Cardiac septum (tissue), 1 donor: ENCODE results near the gene ETHE1. TPM values are rescaled to one million over a fixed set of nuclear protein-coding genes. Genes with fewer than 3 reads are reported as not detected.

Experiments
- DNase-seq: peaks from one replicate; pipeline ENCODE4 v3.0.0-alpha.2; 2020; ENCODE audit warnings: low spot score
- intact Hi-C: fragments of 100-400 bp; cut with DNase I; formaldehyde crosslinking; loops from one replicate; pipeline ENCODE4 v1.14.0; 2022
- long read RNA-seq: library from polyadenylated mRNA; unstranded; transcript quantifications from one replicate; pipeline ENCODE4 v2.0.0, GENCODE V29; 2021
- total RNA-seq: library from RNA; stranded (reverse); fragmentation: NEBNext Ultra II Directional; extraction: Animal tissue kit (Norgen Biotek cat#: 25700); gene quantifications from one replicate; pipeline ENCODE4 v1.2.1, GENCODE V29; 2021
- donor health status: DM: no; HTN: no; CAD: no.

The ETHE1 gene
- total RNA-seq, result 12.2 TPM
- long read RNA-seq, transcript ETHE1-201 (7 exons, 963 nt), result major isoform, 10 of 15 reads
- long read RNA-seq, partial matches to known transcripts, result 0 of 15 reads
- long read RNA-seq, other reads (novel, unspliced or antisense), result 4 of 15 reads

- DNase-seq, result peak; percentile 92
- intact Hi-C loops, result no loop called here
Measured at GRCh38 chr19:43526884-43527859, at the start of gene ETHE1. ETHE1 (minus strand) TSS chr19:43527201; CDS start chr19:43527177, 24 bp downstream.

- no peak for DNase-seq
- intact Hi-C loops, result loop anchor here (1.0 kb wide), 1 partner anchor 20 kb away; the partner anchor contains the start of genes IRGQ and ZNF576
Measured at GRCh38 chr19:43575955-43576878, 49.2 kb upstream of the ETHE1 start.

GRCh38 chr19:43575156-43575950, 48.4 kb upstream of the ETHE1 start, which contains the start of the genes PINLYP and XRCC1:
PINLYP (plus strand) TSS chr19:43575801; CDS start chr19:43577192, 1,391 bp downstream.
XRCC1 (minus strand) TSS chr19:43575527; CDS start chr19:43575458, 69 bp downstream.
- intact Hi-C loops, result loop anchor here (1.0 kb wide), 1 partner anchor 21 kb away; the partner anchor contains the start of genes IRGQ and ZNF576

GRCh38 chr19:43574424-43575155, 47.6 kb upstream of the ETHE1 start:
- no peak for DNase-seq
- intact Hi-C loops, result loop anchor here (1.0 kb wide), 1 partner anchor 22 kb away; the partner anchor contains the start of genes IRGQ and ZNF576

More at GRCh38 chr19:43575156-43575950, 48.4 kb upstream of the ETHE1 start, which contains the start of the genes PINLYP and XRCC1:
- peak; percentile 98 for DNase-seq

GRCh38 chr19:43572171-43572588, 45.2 kb upstream of the ETHE1 start:
- DNase-seq, result no peak
- intact Hi-C loops, result no loop called here

- intact Hi-C loops, result no loop called here
- DNase-seq, result no peak
Measured at GRCh38 chr19:43570174-43570791, 43.3 kb upstream of the ETHE1 start.

- intact Hi-C loops, result no loop called here
- no peak for DNase-seq
Measured at GRCh38 chr19:43569657-43570056, 42.7 kb upstream of the ETHE1 start.

- intact Hi-C loops, result no loop called here
- no peak for DNase-seq
Measured at GRCh38 chr19:43564800-43565199, 37.8 kb upstream of the ETHE1 start.

GRCh38 chr19:43563816-43564457, 36.9 kb upstream of the ETHE1 start:
- DNase-seq, result no peak
- intact Hi-C loops, result no loop called here

- intact Hi-C loops, result no loop called here
- DNase-seq, result peak; percentile 91
Measured at GRCh38 chr19:43562698-43563241, 35.8 kb upstream of the ETHE1 start.

GRCh38 chr19:43562226-43562697, 35.3 kb upstream of the ETHE1 start:
- no peak for DNase-seq
- intact Hi-C loops, result no loop called here

GRCh38 chr19:43561139-43561970, 34.4 kb upstream of the ETHE1 start:
- DNase-seq, result no peak
- intact Hi-C loops, result no loop called here

- intact Hi-C loops, result no loop called here
- no peak for DNase-seq
Measured at GRCh38 chr19:43560687-43561086, 33.7 kb upstream of the ETHE1 start.

GRCh38 chr19:43555185-43555770, 28.3 kb upstream of the ETHE1 start:
- peak; percentile 83 for DNase-seq
- intact Hi-C loops, result no loop called here

GRCh38 chr19:43554317-43554895, 27.4 kb upstream of the ETHE1 start:
- intact Hi-C loops, result loop anchor here (5.0 kb wide), 1 partner anchor 98 kb away; no protein-coding TSS in a partner anchor

More at GRCh38 chr19:43554317-43554895, 27.4 kb upstream of the ETHE1 start:
- no peak for DNase-seq
